OCI-LY1 (cell line): ENCODE measurements around the gene GPR17.

Experiments used
- H2AFZ ChIP-seq: fragments of 200-600 bp; sonication (generic), shearing (Covaris generic); 2 replicates; pipeline ENCODE4 v1.6.0; 2014; ENCODE audit warnings: antibody characterized with exemption, mild to moderate bottlenecking, low read length
- H3F3A ChIP-seq: fragments of 200-600 bp; sonication (generic), shearing (Covaris generic); 2 replicates; pipeline ENCODE4 v1.6.0; 2014; ENCODE audit warnings: mild to moderate bottlenecking, antibody characterized with exemption, low read length, moderate library complexity; ENCODE audit not compliant: insufficient read depth
- H3K27ac ChIP-seq: fragments of 200-600 bp; sonication (generic); 2 replicates; pipeline ENCODE4 v1.5.1; 2014; ENCODE audit warnings: low read length, mixed run types, mild to moderate bottlenecking, low read depth; ENCODE audit not compliant: poor library complexity, severe bottlenecking
- H3K27me3 ChIP-seq: fragments of 200-600 bp; sonication (generic); 2 replicates; pipeline ENCODE4 v1.6.0; 2014; ENCODE audit warnings: antibody characterized with exemption, mild to moderate bottlenecking, low read length, moderate library complexity; ENCODE audit not compliant: insufficient read depth
- H3K36me3 ChIP-seq: fragments of 200-600 bp; sonication (generic); 2 replicates; pipeline ENCODE4 v1.6.1; 2014; ENCODE audit warnings: mild to moderate bottlenecking, antibody characterized with exemption, low read length, moderate library complexity, mixed read lengths; ENCODE audit not compliant: insufficient read depth
- H3K4me1 ChIP-seq: fragments of 200-600 bp; sonication (generic); 2 replicates; pipeline ENCODE4 v1.5.1; 2014; ENCODE audit warnings: mild to moderate bottlenecking, low read length, moderate library complexity; ENCODE audit not compliant: insufficient read depth, severe bottlenecking
- H3K4me2 ChIP-seq: fragments of 200-600 bp; sonication (generic), shearing (Covaris generic); 2 replicates; pipeline ENCODE4 v1.6.1; 2014; ENCODE audit warnings: low read length
- H3K4me3 ChIP-seq: fragments of 200-600 bp; sonication (generic); 2 replicates; pipeline ENCODE4 v1.5.1; 2014; ENCODE audit warnings: low read length, low read depth, mild to moderate bottlenecking, mixed read lengths; ENCODE audit not compliant: poor library complexity, severe bottlenecking
- H3K79me2 ChIP-seq: fragments of 200-600 bp; shearing (Covaris generic); 2 replicates; pipeline ENCODE4 v1.6.1; 2016; ENCODE audit warnings: mixed run types, low read length, mixed read lengths; ENCODE audit not compliant: insufficient read depth
- H3K9ac ChIP-seq: fragments of 200-600 bp; sonication (generic), shearing (Covaris generic); 2 replicates; pipeline ENCODE4 v1.6.1; 2014; ENCODE audit warnings: mild to moderate bottlenecking, low read length, mixed read lengths
- H3K9me2 ChIP-seq: fragments of 200-600 bp; sonication (generic), shearing (Covaris generic); 2 replicates; pipeline ENCODE4 v1.6.1; 2014; ENCODE audit warnings: low read depth, mild to moderate bottlenecking, low read length, mixed read lengths
- H3K9me3 ChIP-seq: fragments of 200-600 bp; shearing (Covaris generic); 2 replicates; pipeline ENCODE4 v1.6.1; 2014; ENCODE audit warnings: low read length, mixed read lengths
- H4K20me1 ChIP-seq: fragments of 200-600 bp; sonication (generic), shearing (Covaris generic); 2 replicates; pipeline ENCODE4 v1.6.0; 2016; ENCODE audit warnings: mild to moderate bottlenecking, low read length; ENCODE audit not compliant: insufficient read depth
- EZH2 ChIP-seq: fragments of 200-600 bp; sonication (generic), shearing (Covaris generic); IDR thresholded peaks from 2 replicates; pipeline ENCODE4 v1.8.0; 2017; ENCODE audit warnings: borderline replicate concordance, mixed run types, mild to moderate bottlenecking, antibody characterized with exemption, low read length, moderate library complexity, mixed read lengths
- TF ChIP-seq, protein P1 (sequence below): fragments of 200-600 bp; sonication (generic), shearing (Covaris generic); IDR thresholded peaks from 2 replicates; pipeline ENCODE4 v1.5.1; 2017; ENCODE audit warnings: mild to moderate bottlenecking, antibody characterized with exemption, low read length, moderate library complexity, mixed read lengths

GPR17 gene

DNA sequence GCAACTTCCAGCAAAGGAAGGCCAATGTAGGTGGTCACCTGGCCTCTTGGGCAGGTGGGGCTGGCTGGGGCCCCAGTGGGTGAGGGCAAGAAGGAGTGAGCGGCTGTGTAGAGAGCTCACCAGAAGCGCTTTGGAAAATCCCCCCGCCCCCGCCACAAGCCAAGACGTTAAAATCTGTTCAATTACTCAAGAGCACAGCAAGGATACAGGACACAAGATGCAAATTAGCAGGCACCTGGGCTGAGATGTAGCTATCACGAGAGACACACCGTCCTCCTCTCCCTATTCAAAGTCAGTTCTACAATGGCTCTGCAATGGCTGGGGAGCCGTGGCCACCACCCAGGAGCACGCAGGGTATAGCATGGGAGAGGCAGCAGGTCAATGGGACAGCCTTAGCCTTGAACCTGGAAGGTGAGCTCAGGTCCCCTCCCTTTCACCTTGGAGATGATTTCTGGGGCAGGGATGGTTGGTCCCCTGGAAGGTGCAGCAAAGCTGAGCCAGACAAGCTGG, 38.5 kb upstream of the GPR17 start:
- H3K4me2 ChIP-seq = no peak overlapping the region

DNA sequence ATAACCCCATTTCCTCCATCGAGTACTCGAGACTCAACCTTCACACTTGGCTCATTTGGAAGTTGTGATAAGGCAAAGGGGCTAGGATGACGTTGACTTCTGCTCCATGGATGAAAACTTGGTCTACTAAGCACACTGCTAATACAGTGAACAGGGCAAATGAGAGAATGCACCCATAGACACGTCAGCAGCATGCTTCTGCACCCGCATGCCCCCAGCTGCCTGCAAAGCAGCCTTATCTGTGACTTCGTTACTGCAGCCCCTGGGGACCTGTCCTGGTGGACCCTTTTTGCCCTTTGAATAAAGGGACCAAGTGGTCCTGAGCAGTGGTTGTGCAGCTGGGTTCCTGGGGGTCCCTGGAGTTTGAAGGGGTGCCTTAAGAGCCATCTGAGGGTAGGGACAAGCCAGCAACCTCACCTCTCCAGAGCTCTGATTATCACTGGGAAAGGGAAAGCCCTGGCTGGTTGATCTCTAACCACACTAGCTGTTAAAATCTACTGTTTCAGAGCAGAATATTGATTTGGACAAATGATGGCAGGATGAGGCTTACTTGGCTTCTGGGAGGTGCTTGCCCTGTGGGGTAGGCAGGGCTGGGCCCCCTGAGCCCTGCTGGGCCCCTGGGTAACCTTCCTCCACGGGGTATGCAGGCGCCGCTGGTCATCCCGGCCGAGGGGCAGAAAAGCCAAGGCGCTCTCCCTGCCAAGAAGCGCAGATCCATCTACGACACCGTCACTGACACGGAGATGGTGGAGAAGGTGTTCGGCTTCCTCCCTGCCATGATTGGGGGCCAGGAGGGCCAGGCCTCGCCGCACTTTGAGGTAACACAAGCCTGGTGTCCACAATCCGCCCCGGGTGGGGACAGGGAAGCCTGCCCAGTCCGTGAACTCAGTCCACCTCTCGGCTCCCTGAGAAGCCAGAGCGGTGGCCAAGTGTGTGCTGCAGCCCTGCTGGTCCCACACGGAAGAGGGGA, 37.6 kb upstream of the GPR17 start:
- H3K4me2 ChIP-seq = no peak overlapping the region

More for the DNA sequence above, 38.5 kb upstream of the GPR17 start:
- Histone ChIP-seq H3K9me3 (no peaks in the 10 kb centered on the region; the same call in 1 of the 2 replicates), H3K9ac (no peak overlapping the region), H4K20me1 (no peaks in the 10 kb centered on the region), H3K27me3 (peaks cover 21% of the 10 kb centered on the region; the same call in 1 of the 2 replicates), H3K4me1 (no peaks in the 10 kb centered on the region), H3F3A (no peaks in the 10 kb centered on the region), H3K79me2 (no peaks in the 10 kb centered on the region), H3K9me2 (no peaks in the 10 kb centered on the region), H3K27ac (no peak overlapping the region), H3K4me3 (no peak overlapping the region), H3K36me3 (no peaks in the 10 kb centered on the region), H2AFZ (no peak overlapping the region)
- TF ChIP-seq, protein P1, sequence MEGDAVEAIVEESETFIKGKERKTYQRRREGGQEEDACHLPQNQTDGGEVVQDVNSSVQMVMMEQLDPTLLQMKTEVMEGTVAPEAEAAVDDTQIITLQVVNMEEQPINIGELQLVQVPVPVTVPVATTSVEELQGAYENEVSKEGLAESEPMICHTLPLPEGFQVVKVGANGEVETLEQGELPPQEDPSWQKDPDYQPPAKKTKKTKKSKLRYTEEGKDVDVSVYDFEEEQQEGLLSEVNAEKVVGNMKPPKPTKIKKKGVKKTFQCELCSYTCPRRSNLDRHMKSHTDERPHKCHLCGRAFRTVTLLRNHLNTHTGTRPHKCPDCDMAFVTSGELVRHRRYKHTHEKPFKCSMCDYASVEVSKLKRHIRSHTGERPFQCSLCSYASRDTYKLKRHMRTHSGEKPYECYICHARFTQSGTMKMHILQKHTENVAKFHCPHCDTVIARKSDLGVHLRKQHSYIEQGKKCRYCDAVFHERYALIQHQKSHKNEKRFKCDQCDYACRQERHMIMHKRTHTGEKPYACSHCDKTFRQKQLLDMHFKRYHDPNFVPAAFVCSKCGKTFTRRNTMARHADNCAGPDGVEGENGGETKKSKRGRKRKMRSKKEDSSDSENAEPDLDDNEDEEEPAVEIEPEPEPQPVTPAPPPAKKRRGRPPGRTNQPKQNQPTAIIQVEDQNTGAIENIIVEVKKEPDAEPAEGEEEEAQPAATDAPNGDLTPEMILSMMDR = no peak
- TF ChIP-seq EZH2 = no peak

DNA sequence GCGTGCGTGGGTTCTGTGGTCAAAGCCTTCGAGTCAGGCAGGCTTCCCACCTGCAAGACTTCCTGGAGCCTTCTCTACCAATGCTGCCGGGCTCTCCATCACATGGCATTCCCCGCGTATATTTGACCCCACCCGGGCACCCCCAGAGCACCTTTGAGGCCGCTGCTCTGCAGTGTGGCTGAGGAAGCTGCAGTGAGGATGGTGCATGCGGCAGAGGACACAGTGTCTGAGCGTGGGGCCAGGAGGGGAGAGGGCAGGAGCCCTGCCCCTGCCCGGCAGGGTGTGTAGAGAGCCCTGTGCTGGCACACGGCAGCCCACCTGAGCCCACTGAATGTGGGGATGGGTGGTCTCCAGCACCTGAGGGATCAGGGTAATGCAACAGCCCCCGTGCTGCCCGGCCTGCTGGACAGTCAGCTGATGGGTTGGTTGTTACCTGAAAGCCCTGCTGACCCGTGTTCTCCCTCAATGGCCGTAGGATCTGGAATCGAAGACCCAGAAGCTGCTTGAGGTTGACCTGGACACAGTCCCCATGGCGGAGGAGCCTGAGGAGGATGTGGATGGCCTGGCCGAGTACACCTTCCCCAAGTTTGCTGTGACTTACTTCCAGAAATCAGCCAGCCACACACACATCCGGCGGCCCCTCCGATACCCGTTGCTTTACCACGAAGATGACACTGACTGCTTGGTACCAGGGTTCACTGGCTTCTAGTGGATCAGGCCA, 36.8 kb upstream of the GPR17 start:
- H3K9me2 ChIP-seq = no peaks in the 10 kb centered on the region
- no peak overlapping the region for H2AFZ ChIP-seq
- H3F3A ChIP-seq = no peaks in the 10 kb centered on the region
- H3K4me1 ChIP-seq = no peaks in the 10 kb centered on the region
- H3K4me3 ChIP-seq = no peak overlapping the region
- no peaks in the 10 kb centered on the region for H3K79me2 ChIP-seq
- H3K27ac ChIP-seq = no peak overlapping the region
- H3K9ac ChIP-seq = no peak overlapping the region
- peaks cover 22% of the 10 kb centered on the region; the same call in 1 of the 2 replicates for H3K27me3 ChIP-seq
- H3K4me2 ChIP-seq = no peak overlapping the region
- TF ChIP-seq, protein P1 = no peak
- no peak for TF ChIP-seq EZH2
- peaks cover 4% of the 10 kb centered on the region; the same call in 1 of the 2 replicates for H3K9me3 ChIP-seq
- H3K36me3 ChIP-seq = no peaks in the 10 kb centered on the region; the same call in 1 of the 2 replicates
- no peaks in the 10 kb centered on the region for H4K20me1 ChIP-seq

More for the DNA sequence above, 37.6 kb upstream of the GPR17 start:
- Histone ChIP-seq H3K9me2 (no peaks in the 10 kb centered on the region), H3K27ac (no peak overlapping the region), H3K36me3 (no peaks in the 10 kb centered on the region; the same call in 1 of the 2 replicates), H3K9me3 (peaks cover 4% of the 10 kb centered on the region; the same call in 1 of the 2 replicates), H3K4me1 (no peaks in the 10 kb centered on the region), H3K27me3 (peaks cover 22% of the 10 kb centered on the region; the same call in 1 of the 2 replicates), H2AFZ (no peak overlapping the region), H3F3A (no peaks in the 10 kb centered on the region), H3K9ac (no peak overlapping the region), H3K79me2 (no peaks in the 10 kb centered on the region), H3K4me3 (no peak overlapping the region), H4K20me1 (no peaks in the 10 kb centered on the region)
- TF ChIP-seq EZH2 = no peak
- TF ChIP-seq, protein P1 = no peak
